ENCODE results near the gene NHLRC3. TPM values are rescaled to one million over a fixed set of nuclear protein-coding genes. Genes with fewer than 3 reads are reported as not detected.
A peak's percentile ranks its signal among the peaks of the same experiment; 100 is the strongest.

NHLRC3 gene
- total and polyA plus RNA-seq, 2 experiments from 2014 or later: 18.6 to 47.4 TPM

DNA sequence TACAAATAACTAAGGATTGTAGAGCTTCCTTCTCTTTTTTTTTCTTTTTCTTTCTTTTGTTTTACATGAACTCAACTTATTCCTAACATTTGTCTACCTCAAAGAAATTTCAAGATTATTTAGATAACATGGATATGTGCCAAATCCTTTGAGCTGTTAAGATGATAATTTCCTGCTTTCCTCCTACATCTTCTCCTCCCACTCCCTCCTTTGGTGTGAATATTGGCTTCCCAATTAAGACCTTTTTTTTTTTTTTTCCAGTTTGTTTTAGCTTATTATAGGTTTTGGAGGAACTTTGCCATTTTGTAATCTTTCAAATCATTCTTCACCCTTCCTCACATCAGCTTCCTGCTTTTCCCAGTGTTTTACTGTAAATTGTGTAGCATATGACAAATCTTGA lies 10.6 kb downstream of the NHLRC3 start:
- Histone ChIP-seq H3K9me3 (ENCODE audit: low read depth) (no peaks in the 10 kb centered on the region), H3K4me1 (ENCODE audit: insufficient read depth) (no peaks in the 10 kb centered on the region), H3K4me3 (no peak overlapping the region), H3K9me2 (replicated peaks; ENCODE audit: insufficient read depth) (no peaks in the 10 kb centered on the region), H2AFZ (no peak overlapping the region), H4K20me1 (ENCODE audit: insufficient read depth, poor library complexity, severe bottlenecking) (no peaks in the 10 kb centered on the region), H3K27ac (no peak overlapping the region), H3K36me3 (replicated peaks; ENCODE audit: insufficient read depth, low read depth) (no peaks in the 10 kb centered on the region), H3K27me3 (no peaks in the 10 kb centered on the region), H3K4me2 (no peak overlapping the region), H3K79me2 (no peaks in the 10 kb centered on the region)
- TF ChIP-seq, protein P1, sequence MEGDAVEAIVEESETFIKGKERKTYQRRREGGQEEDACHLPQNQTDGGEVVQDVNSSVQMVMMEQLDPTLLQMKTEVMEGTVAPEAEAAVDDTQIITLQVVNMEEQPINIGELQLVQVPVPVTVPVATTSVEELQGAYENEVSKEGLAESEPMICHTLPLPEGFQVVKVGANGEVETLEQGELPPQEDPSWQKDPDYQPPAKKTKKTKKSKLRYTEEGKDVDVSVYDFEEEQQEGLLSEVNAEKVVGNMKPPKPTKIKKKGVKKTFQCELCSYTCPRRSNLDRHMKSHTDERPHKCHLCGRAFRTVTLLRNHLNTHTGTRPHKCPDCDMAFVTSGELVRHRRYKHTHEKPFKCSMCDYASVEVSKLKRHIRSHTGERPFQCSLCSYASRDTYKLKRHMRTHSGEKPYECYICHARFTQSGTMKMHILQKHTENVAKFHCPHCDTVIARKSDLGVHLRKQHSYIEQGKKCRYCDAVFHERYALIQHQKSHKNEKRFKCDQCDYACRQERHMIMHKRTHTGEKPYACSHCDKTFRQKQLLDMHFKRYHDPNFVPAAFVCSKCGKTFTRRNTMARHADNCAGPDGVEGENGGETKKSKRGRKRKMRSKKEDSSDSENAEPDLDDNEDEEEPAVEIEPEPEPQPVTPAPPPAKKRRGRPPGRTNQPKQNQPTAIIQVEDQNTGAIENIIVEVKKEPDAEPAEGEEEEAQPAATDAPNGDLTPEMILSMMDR (IDR thresholded peaks at IDR 0.05; ENCODE audit: poor library complexity): no peak
- no peak for TF ChIP-seq EZH2phosphoT487 (IDR thresholded peaks at IDR 0.05; ENCODE audit: low read depth, severe bottlenecking, unreplicated experiment)
- TF ChIP-seq EZH2 (IDR thresholded peaks at IDR 0.05; ENCODE audit: borderline replicate concordance): no peak
- no peak for DNase-seq (ENCODE audit: low spot score)

DNA sequence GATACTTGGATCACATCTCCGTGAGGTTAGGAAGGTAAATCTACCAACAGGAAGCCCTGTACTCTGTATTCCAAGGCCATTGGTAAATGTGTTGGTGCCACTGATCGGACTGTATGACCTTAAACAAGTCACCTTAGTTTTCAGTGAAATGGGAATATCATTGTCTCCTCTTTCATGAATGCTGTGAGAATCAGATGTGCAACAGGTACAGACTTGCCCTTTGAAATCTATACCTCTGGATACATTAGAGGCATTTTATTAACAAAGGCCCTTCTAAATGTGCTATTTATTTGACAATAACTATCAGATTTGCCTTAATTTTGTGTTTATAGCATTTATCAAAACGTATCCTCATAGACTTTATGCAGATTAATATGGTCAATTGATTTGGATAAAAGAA lies 11.0 kb downstream of the NHLRC3 start:
- no peak for DNase-seq (ENCODE audit: low spot score)
- Histone ChIP-seq H3K9me3 (ENCODE audit: low read depth) (no peaks in the 10 kb centered on the region), H3K79me2 (no peaks in the 10 kb centered on the region), H3K9me2 (replicated peaks; ENCODE audit: insufficient read depth) (no peaks in the 10 kb centered on the region), H4K20me1 (ENCODE audit: insufficient read depth, poor library complexity, severe bottlenecking) (no peaks in the 10 kb centered on the region), H3K36me3 (replicated peaks; ENCODE audit: insufficient read depth, low read depth) (no peaks in the 10 kb centered on the region), H3K4me3 (no peak overlapping the region), H3K27ac (no peak overlapping the region), H2AFZ (no peak overlapping the region), H3K4me2 (no peak overlapping the region), H3K27me3 (no peaks in the 10 kb centered on the region), H3K4me1 (ENCODE audit: insufficient read depth) (no peaks in the 10 kb centered on the region)
- TF ChIP-seq EZH2 (IDR thresholded peaks at IDR 0.05; ENCODE audit: borderline replicate concordance): no peak
- TF ChIP-seq, protein P1 (IDR thresholded peaks at IDR 0.05; ENCODE audit: poor library complexity): no peak
- no peak for TF ChIP-seq EZH2phosphoT487 (IDR thresholded peaks at IDR 0.05; ENCODE audit: low read depth, severe bottlenecking, unreplicated experiment)
- WGBS (ENCODE audit: low lambda C conversion rate, missing lambda C conversion rate): 95% methylated on average over 3 of the region's 3 CpGs

DNA sequence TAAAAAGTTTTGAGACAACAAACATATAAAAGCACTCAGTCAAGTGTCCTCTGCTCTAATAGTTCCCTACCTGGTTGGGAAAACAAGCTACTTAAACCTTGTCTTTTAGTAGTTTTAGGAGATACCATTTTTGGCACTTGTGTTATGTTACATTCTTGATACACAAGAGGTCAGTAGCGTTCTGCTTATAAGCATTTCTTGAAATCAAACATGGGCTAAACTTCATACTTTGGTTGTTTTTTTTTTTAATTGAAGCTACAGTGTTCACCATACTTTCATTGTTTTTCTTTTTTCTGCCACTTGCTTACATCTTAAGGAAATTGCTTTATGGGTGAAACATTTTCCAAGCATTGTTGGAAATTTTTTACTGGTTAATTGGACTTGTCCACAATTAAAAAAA lies 12.9 kb downstream of the NHLRC3 start:
- Histone ChIP-seq H2AFZ (no peak overlapping the region), H3K36me3 (replicated peaks; ENCODE audit: insufficient read depth, low read depth) (no peaks in the 10 kb centered on the region), H3K27ac (no peak overlapping the region), H3K27me3 (no peaks in the 10 kb centered on the region), H3K79me2 (no peaks in the 10 kb centered on the region), H3K4me1 (ENCODE audit: insufficient read depth) (no peaks in the 10 kb centered on the region), H3K4me2 (no peak overlapping the region), H3K4me3 (no peak overlapping the region), H3K9me2 (replicated peaks; ENCODE audit: insufficient read depth) (no peaks in the 10 kb centered on the region), H3K9me3 (ENCODE audit: low read depth) (no peaks in the 10 kb centered on the region), H4K20me1 (ENCODE audit: insufficient read depth, poor library complexity, severe bottlenecking) (no peaks in the 10 kb centered on the region)
- 66% methylated on average over 1 of the region's 1 CpG for WGBS (ENCODE audit: low lambda C conversion rate, missing lambda C conversion rate)
- DNase-seq (ENCODE audit: low spot score): peak; percentile 43
- TF ChIP-seq EZH2 (IDR thresholded peaks at IDR 0.05; ENCODE audit: borderline replicate concordance): no peak
- TF ChIP-seq, protein P1 (IDR thresholded peaks at IDR 0.05; ENCODE audit: poor library complexity): peak; percentile 58

DNA sequence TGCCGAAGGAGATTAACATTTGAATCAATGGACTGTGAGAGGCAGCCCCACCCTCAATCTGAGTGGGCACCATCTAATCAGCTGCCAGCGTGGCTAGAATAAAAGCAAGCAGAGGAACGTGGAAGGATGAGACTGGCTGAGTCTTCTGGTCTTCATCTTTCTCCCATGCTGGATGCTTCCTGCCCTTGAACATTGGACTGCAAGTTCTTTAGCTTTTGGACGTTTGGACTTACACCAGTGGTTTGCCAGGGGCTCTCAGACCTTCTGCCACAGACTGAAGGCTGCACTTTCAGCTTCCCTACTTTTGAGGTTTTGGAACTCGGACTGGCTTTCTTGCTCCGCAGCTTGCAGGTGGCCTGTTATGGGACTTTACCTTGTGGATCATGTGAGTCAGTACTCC lies 14.7 kb downstream of the NHLRC3 start:
- DNase-seq (ENCODE audit: low spot score): no peak
- H3K79me2 ChIP-seq: peaks cover 3% of the 10 kb centered on the region
- no peak overlapping the region for H2AFZ ChIP-seq
- no peak overlapping the region for H3K4me3 ChIP-seq
- WGBS (ENCODE audit: low lambda C conversion rate, missing lambda C conversion rate): 85% methylated on average over 6 of the region's 6 CpGs
- H3K9me3 ChIP-seq (ENCODE audit: low read depth): no peaks in the 10 kb centered on the region
- no peak overlapping the region for H3K27ac ChIP-seq
- H3K4me1 ChIP-seq (ENCODE audit: insufficient read depth): no peaks in the 10 kb centered on the region
- TF ChIP-seq EZH2phosphoT487 (IDR thresholded peaks at IDR 0.05; ENCODE audit: low read depth, severe bottlenecking, unreplicated experiment) (no peak), EZH2 (IDR thresholded peaks at IDR 0.05; ENCODE audit: borderline replicate concordance) (no peak)
- TF ChIP-seq, protein P1 (IDR thresholded peaks at IDR 0.05; ENCODE audit: poor library complexity): no peak
- H3K36me3 ChIP-seq (replicated peaks; ENCODE audit: insufficient read depth, low read depth): no peaks in the 10 kb centered on the region
- no peaks in the 10 kb centered on the region for H3K9me2 ChIP-seq (replicated peaks; ENCODE audit: insufficient read depth)
- no peak overlapping the region for H3K4me2 ChIP-seq
- H4K20me1 ChIP-seq (ENCODE audit: insufficient read depth, poor library complexity, severe bottlenecking): no peaks in the 10 kb centered on the region
- H3K27me3 ChIP-seq: no peaks in the 10 kb centered on the region
